Frontal cortex (tissue), 4 donors: Measurements from ENCODE around the gene C2orf42. TPM values are rescaled to one million over a fixed set of nuclear protein-coding genes. Genes with fewer than 3 reads are reported as not detected.
"Not testable (repeated sequence)": the region's sequence is repeated elsewhere in the genome, so short reads cannot be mapped to it uniquely, and the experiment has no call there.

Experiments
- DNase-seq, 2 donors: peaks; one replicate each; pipeline ENCODE4 v3.0.0; 2012; ENCODE audit warnings: low spot score in 2 of 2
- FAIRE-seq: peaks from 2 replicates; lab custom pipeline; 2012; peaks lifted over from hg19 to GRCh38; lab: Jason Lieb, UNC
- total RNA-seq: library from RNA; depleted of rRNA; stranded (reverse); fragments of >200 nt; gene quantifications from one replicate; pipeline ENCODE4 v1.2.3, GENCODE V29; 2014
- donor health status: control.
- donor health status: control.
- donor health status: control.

C2orf42 gene
- total RNA-seq, 1 donor from 2014 or later: 26.5 TPM

DNA sequence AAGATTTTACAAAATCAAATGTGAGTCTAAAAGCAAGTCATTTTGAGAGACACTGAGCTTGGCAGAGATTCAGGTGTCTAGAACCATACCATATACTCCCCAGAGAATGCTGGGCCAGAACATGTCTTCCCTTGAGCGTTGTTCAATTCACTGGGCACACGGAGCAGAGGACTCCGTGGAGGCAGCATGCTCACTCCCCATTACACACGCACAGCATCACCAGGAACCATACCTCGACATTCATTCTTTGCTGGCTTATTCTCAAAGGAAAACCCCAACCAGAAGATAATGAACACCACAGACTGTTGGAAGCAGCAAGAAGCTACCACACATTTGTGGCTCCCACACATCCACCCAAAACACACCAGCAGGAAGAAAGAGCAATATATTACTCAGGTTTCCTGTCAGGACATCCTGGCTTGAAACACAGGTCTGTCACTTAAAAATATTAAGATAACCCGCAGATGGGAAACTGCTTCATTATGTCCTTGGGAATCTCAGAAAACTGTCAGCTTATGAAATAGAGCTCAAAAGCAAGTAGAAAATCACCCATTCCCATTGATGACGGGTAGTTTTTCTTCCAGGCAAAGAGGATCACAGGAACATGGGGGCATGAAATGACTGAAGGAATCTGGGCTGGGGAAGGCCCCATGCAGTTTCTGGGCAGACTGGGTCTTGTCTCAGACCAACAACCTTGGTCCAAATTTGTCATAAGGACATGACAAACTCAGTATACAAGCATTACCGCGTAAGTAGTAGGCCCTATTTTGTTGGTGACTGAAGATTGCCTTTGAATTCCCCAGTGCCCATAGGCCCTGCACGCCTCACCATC, 57.1 kb downstream of the C2orf42 start:
- DNase-seq (no peak), FAIRE-seq (no peak)

- DNase-seq (no peak), FAIRE-seq (no peak)
Observed at GRCh38 chr2:70133127-70133452, 57.7 kb downstream of the C2orf42 start.

GRCh38 chr2:70132244-70133126, 58.3 kb downstream of the C2orf42 start:
- FAIRE-seq (no peak), DNase-seq (no peak)

DNA sequence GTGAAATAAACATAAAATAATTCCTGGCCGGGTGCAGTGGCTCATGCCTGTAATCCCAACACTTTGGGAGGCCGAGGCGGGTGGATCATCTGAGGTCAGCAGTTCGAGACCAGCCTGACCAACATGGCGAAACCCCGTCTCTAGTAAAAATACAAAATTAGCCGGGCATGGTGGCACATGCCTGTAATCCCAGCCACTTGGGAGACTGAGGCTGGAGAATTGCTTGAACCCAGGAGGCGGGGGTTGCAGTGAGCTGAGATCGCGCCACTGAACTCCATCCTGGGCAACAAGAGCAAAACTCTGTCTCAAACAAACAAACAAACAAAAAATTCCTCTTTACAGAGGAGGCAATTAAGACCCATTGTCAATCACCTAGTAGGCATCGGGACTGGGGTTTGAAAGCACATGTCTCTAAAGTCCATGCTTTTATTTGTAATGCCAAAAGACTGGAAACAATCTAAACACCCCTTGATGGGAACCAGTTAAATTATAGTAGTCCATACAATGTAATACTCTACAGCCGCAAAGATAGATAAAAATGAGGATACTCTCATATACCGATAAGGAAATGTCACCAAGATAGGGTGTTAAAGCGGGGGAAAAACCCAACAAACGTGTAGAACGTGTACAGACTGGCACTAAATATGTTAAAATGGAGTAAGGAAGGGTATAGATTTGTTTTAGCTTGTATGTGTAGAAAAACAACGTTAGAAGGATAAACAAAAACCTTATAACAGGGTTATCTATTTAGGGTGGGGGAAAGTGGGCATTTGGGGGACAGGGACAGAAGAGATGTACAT, 59.3 kb downstream of the C2orf42 start:
- DNase-seq, FAIRE-seq: not testable (repeated sequence)

- FAIRE-seq: no peak
- no peak for DNase-seq
Observed at GRCh38 chr2:70128005-70128404, 62.8 kb downstream of the C2orf42 start.

- DNase-seq (no peak), FAIRE-seq (no peak)
Observed at GRCh38 chr2:70126413-70126812, 64.4 kb downstream of the C2orf42 start.

GRCh38 chr2:70125498-70125898, 65.3 kb downstream of the C2orf42 start:
- no peak for FAIRE-seq
- no peak for DNase-seq

GRCh38 chr2:70124983-70125480, 65.8 kb downstream of the C2orf42 start:
- FAIRE-seq (no peak), DNase-seq (peak; percentile 54 to 61)

DNA sequence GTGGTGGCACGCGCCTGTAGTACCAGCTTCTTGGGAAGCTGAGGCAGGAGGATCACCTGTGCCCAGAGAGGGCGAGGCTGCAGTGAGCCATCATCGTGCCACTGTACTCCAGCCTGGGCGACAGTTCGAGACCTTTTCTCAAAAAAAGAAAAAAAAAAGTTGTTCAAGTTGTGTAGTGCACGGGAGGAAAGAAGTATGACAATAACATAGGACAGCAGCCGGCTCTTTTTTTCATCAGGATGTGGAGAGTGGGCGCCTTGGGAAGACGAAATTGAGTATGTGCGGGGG, 67.0 kb downstream of the C2orf42 start:
- DNase-seq: no peak
- no peak for FAIRE-seq

GRCh38 chr2:70123051-70123828, 67.6 kb downstream of the C2orf42 start:
- DNase-seq (no peak), FAIRE-seq (no peak)

- FAIRE-seq (no peak), DNase-seq (no peak)
Observed at GRCh38 chr2:70122470-70122869, 68.3 kb downstream of the C2orf42 start.

DNA sequence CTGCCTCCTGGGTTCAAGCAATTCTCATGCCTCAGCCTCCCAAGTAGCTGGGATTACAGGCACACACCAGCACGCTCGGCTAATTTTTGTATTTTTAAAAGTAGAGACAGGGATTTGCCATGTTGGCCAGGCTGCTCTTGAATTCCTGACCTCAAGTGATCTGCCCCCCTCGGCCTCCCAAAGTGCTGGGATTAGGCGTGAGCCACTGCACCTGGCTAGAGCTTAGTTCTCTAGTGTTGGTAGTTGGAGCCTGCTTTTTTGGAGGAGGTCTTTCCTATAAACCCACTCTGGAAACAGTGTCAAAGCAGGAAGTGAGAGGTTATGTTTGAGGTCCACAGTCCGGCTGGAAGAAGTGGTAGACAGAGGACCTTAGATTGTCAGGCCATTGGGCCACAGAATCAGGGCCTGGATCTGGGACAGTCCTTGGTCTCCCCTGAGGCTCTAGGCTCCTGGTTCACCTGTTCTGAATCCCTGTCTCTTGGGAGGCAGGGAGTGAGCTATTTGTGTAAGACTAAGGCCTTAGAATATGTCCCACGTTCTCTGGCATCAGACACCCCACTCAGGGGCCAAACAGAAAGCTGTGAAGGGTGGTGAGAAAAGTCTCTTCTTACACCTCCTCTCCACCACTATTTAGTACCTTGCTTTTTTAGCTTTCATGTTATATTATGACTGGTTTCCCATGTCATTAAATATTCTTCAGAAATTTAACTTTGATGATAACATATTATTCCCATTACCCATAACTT, 69.0 kb downstream of the C2orf42 start:
- FAIRE-seq (no peak), DNase-seq (no peak)

GRCh38 chr2:70118798-70119454, 71.9 kb downstream of the C2orf42 start:
- FAIRE-seq (no peak), DNase-seq (no peak)

DNA sequence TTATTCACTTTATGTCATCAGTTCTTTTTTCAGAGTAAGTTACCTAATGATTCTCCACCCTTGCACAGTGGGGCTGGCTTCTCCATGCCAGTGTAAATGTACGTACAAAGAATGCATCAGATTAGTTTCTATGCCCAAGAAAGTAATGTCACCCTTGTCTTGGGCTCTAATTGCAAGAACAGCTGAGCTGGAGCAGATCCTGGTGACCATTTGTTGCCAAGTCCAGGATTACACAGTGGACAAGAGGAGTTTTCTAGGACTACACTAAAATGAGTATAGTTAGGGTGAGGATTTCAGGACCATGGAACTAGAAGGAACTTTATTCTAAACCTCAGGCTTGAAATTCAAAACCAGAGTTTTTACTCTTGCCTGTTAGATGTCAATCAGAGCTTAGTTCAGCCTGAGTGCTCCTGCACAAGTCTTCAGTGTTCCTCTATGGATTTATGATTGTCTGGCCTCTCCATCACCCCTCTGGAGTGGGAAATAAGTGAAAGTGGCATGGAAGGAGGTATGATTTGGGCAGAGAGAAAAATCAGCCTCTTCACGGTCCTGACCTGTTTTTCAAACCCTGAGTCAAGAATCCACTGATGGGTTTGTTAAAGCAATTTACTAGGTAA, 73.8 kb downstream of the C2orf42 start:
- FAIRE-seq (no peak), DNase-seq (no peak)

DNA sequence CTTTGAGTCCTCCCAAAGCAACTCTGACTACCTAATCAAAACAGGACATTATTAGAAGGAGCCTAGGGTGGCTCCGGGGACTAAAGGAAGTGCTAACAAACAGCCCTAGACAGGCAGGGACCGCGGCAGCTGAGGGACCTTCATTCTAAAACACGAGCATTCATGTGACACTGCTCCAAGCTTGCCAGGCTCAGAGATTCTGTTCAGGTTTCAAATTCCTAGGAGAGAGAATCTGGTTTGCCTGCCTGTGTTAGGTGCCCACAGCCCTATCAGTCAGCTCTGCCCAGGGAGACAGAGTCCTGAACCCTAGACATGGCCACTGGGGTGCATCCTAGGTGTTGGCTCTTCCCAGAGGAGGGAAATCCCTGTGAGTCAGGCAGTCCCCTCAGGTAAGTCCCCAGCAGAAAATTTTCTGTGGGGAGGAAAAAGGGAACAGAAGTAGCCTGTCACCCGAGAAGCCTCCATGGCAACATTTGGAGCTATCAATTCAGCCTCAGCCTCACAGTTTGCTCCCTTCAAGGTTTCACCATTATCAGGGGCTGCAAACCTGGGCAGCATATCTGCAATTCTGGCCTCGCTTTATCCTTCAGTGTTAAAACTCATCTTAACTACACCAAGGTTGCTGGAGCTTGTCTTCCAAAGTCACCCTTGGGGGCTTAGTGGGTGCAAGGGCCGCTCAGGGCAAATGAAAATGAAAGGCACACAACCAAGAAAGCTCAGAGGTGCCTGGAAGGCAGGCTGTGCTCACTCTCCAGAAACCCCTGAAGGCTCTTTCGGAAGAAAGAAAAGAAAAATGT, 75.0 kb downstream of the C2orf42 start:
- DNase-seq (no peak), FAIRE-seq (no peak)

- no peak for FAIRE-seq
Observed at GRCh38 chr2:70113359-70114070, 77.3 kb downstream of the C2orf42 start.

More at GRCh38 chr2:70113359-70114070, 77.3 kb downstream of the C2orf42 start:
- no peak for DNase-seq
